HG03097 (cell line): ENCODE results near the gene CACNA2D3.
"Not testable (repeated sequence)": the region's sequence is repeated elsewhere in the genome, so short reads cannot be mapped to it uniquely, and the experiment has no call there.

Experiments used
- ATAC-seq: cut with Tn5 transposase; IDR thresholded peaks from one replicate; pipeline ENCODE4 v1.9.1; 2021; ENCODE audit not compliant: unreplicated experiment, low FRiP score

Gene CACNA2D3

GRCh38 chr3:54432975-54433374 lies 310.6 kb downstream of the CACNA2D3 start:
- ATAC-seq = no peak

GRCh38 chr3:54433846-54434245 lies 311.5 kb downstream of the CACNA2D3 start:
- no peak for ATAC-seq

GRCh38 chr3:54434756-54435155 lies 312.4 kb downstream of the CACNA2D3 start:
- no peak for ATAC-seq

GRCh38 chr3:54437271-54437670 lies 314.9 kb downstream of the CACNA2D3 start:
- ATAC-seq = no peak

GRCh38 chr3:54443561-54444161 lies 321.3 kb downstream of the CACNA2D3 start:
- no peak for ATAC-seq

GRCh38 chr3:54445630-54446029 lies 323.3 kb downstream of the CACNA2D3 start:
- ATAC-seq = no peak

GRCh38 chr3:54447427-54447826 lies 325.1 kb downstream of the CACNA2D3 start:
- ATAC-seq = no peak

GRCh38 chr3:54454806-54455205 lies 332.5 kb downstream of the CACNA2D3 start:
- ATAC-seq = no peak

GRCh38 chr3:54458357-54458756 lies 336.0 kb downstream of the CACNA2D3 start:
- ATAC-seq = no peak

- not testable (repeated sequence) for ATAC-seq
Measured at GRCh38 chr3:54464554-54464953, 342.2 kb downstream of the CACNA2D3 start.

- ATAC-seq = no peak
Measured at GRCh38 chr3:54476891-54477290, 354.5 kb downstream of the CACNA2D3 start.

GRCh38 chr3:54481606-54482365 lies 359.4 kb downstream of the CACNA2D3 start:
- no peak for ATAC-seq

GRCh38 chr3:54484334-54484733 lies 362.0 kb downstream of the CACNA2D3 start:
- no peak for ATAC-seq

- no peak for ATAC-seq
Measured at GRCh38 chr3:54486317-54486716, 364.0 kb downstream of the CACNA2D3 start.

GRCh38 chr3:54488297-54488696 lies 365.9 kb downstream of the CACNA2D3 start:
- ATAC-seq = no peak

GRCh38 chr3:54494209-54494608 lies 371.9 kb downstream of the CACNA2D3 start:
- no peak for ATAC-seq

GRCh38 chr3:54506603-54507002 lies 384.3 kb downstream of the CACNA2D3 start:
- ATAC-seq = no peak

GRCh38 chr3:54507876-54508460 lies 385.6 kb downstream of the CACNA2D3 start:
- no peak for ATAC-seq

GRCh38 chr3:54510506-54510905 lies 388.2 kb downstream of the CACNA2D3 start:
- ATAC-seq = no peak

- no peak for ATAC-seq
Measured at GRCh38 chr3:54511766-54512365, 389.5 kb downstream of the CACNA2D3 start.

GRCh38 chr3:54514006-54514405 lies 391.7 kb downstream of the CACNA2D3 start:
- ATAC-seq = no peak
